Measurements from ENCODE around the gene PSME4. TPM values are rescaled to one million over a fixed set of nuclear protein-coding genes. Genes with fewer than 3 reads are reported as not detected.
A peak's percentile ranks its signal among the peaks of the same experiment; 100 is the strongest.

The PSME4 gene
- total and polyA plus RNA-seq, 2 of the 13 experiments (the other 11 are each of a cell fraction or from before 2014, with no cell fraction given), result 52.1 to 77.8 TPM

DNA sequence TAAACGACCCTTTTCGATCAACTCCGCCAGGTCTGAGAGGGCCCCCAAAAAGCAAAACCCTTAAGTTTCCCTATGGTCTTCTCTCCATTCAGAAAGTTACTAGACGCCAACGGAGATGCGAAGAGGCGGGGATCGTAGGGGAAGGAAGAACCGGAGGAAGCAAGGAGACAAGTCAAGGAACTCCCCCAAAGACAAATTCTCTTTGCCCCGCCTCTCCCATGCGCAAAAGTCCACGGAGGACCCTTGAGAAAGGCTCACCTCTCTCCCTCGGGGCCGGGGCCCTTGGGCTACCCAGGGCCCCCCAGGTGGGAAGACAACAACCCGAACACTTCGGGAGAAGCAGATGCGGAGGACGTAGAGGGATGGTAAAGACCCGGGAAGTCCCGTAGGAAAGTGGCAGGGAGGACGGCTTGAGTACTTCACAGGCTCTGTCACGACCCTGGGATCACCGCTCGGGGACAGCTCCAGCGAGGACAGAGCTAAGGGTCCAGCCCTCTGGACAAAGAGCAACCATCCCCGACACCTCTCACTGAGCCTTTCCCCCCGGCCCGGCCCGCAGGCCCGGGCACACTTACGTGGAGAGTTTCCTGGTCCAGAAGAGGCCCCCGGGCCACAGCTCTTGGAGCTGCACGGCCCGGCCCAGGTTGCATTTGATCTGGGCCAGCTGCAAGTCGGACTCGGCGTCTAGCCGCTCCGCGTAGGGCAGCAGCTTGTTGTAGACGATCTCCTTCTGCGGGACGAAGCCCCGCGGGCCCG is 647 bp downstream of the PSME4 start (continued):
- TF ChIP-seq GMEB2 (CRISPR knock-in tag; IDR thresholded peaks at IDR 0.05; ENCODE audit: low read depth), result no peak
- TF ChIP-seq HIVEP1 (CRISPR knock-in tag; IDR thresholded peaks at IDR 0.05), result peak; percentile 64; the same call in 1 of the 2 replicates
- TF ChIP-seq, protein P1, sequence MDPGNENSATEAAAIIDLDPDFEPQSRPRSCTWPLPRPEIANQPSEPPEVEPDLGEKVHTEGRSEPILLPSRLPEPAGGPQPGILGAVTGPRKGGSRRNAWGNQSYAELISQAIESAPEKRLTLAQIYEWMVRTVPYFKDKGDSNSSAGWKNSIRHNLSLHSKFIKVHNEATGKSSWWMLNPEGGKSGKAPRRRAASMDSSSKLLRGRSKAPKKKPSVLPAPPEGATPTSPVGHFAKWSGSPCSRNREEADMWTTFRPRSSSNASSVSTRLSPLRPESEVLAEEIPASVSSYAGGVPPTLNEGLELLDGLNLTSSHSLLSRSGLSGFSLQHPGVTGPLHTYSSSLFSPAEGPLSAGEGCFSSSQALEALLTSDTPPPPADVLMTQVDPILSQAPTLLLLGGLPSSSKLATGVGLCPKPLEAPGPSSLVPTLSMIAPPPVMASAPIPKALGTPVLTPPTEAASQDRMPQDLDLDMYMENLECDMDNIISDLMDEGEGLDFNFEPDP (CRISPR knock-in tag; conservative IDR thresholded peaks at IDR 0.05), result no peak
- TF ChIP-seq HNRNPL (IDR thresholded peaks at IDR 0.05; ENCODE audit: low read depth, low read length), result no peak; the same call in 1 of the 2 replicates
- no peak for TF ChIP-seq ZNF784 (CRISPR knock-in tag; IDR thresholded peaks at IDR 0.05; ENCODE audit: borderline replicate concordance)
- TF ChIP-seq MAFK (conservative IDR thresholded peaks at IDR 0.05 in 1 of 2, IDR thresholded peaks at IDR 0.05 in 1 of 2; ENCODE audit: low read length in 2 of 2), result no peak
- no peak for TF ChIP-seq RAD51 (IDR thresholded peaks at IDR 0.05; ENCODE audit: borderline replicate concordance)
- no peak for TF ChIP-seq ARNT2 (CRISPR knock-in tag; IDR thresholded peaks at IDR 0.05; ENCODE audit: low read depth)
- no peak for TF ChIP-seq FOXP4 (CRISPR knock-in tag; IDR thresholded peaks at IDR 0.05)
- TF ChIP-seq CHD2 (IDR thresholded peaks at IDR 0.05; ENCODE audit: low read depth, low read length), result no peak

Data from HepG2 (cell line).